ENCODE results near the gene ADCY7.
A peak's percentile ranks its signal among the peaks of the same experiment; 100 is the strongest.
"Not testable (repeated sequence)": the region's sequence is repeated elsewhere in the genome, so short reads cannot be mapped to it uniquely, and the experiment has no call there.

ADCY7 gene

DNA sequence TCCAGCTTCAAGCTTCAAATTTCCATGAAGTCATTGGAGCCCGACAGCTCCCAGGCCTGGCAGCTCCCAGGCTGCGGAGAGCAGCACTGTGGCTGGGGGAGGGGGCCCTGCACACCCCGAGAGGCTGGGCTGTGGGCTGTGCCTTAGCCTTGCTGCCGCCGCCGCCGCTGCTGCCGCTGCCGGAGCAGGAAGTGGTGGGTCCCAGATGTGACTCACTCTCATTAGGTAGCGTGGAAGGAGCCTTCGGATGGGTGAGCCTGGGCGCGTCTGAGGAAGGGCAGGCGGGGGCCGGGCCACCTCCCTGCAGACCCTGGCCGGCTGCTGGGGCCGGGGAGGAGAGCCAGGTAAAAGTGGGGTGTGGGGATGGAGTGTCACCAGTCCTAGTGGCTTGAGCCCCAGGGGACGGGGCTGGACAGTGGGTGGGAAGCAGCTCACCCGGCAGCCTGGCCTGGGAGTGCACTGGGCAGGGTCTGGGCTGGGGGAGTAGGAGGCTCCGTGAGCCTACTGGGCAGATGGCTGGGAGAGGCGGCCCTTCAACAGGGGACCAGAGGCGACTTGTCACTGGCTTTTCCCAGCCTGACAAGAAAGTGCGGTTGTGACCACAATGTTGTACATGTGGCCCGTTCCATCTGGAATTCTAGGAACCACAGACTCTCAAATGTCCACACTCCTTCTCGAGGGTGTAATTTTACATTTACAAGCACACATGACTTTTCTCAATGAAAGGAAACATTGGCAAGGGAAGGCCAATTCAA, at the start of gene ADCY7:
TSS of gene ADCY7 (plus strand) at position 215 of the 755 bp plus-strand sequence. CDS start 21,629 bp downstream, outside the sequence.
- peak within 1 kb of the TSS; percentile 16 for H3K27ac ChIP-seq
- DNase-seq (ENCODE audit: low read depth, low spot score): no peak

GRCh38 chr16:50219402-50219975, 46.9 kb upstream of the ADCY7 start:
- H3K27ac ChIP-seq: no peak overlapping the region
- no peak for DNase-seq (ENCODE audit: low read depth, low spot score)

GRCh38 chr16:50224286-50224685, 42.1 kb upstream of the ADCY7 start:
- no peak for DNase-seq (ENCODE audit: low read depth, low spot score)
- no peak overlapping the region for H3K27ac ChIP-seq

GRCh38 chr16:50227120-50227519, 39.2 kb upstream of the ADCY7 start:
- no peak overlapping the region for H3K27ac ChIP-seq
- DNase-seq (ENCODE audit: low read depth, low spot score): no peak

DNA sequence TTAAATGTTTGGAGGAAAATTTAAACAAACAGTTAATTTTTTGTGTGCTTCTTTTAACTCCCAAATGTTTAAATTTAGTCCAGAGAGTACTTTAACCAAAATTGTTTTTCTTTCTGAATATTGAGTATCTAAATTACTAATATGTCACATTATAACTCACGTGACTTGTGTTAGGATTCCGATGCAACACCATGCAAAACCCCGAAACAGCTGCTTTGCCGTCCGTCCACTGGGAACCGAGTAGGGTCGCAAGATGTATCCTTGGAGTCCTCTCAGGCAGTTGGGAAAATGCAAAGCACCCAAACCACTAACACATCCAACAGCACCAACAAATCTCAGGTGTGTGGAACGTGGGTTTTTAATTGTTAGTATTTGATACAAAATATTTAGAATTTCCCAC, 38.7 kb upstream of the ADCY7 start:
- no peak overlapping the region for H3K27ac ChIP-seq
- DNase-seq (ENCODE audit: low read depth, low spot score): no peak

DNA sequence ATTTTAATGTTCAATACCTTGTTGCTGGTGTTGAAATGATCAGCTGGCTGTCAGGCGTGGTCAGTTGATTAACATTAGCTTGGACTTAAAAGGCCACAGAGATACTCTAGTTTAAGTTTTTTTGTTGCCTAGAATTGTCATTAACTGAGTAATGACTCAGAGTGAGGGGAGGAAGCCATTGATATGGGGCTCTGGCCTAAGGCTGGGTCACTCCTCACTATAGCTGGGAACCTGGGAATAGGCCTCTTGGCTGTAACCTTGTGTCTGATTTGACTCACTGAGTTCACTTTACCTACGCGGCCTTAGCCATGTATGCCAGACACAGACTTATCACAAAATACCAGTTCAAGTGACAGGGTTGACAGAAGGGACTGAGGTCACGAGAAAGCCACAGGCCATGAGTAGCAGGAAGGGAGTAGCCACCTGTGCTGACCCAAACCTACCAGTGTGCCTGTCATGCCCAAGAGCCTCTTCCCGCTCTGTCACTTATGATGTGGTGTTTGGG, 37.9 kb upstream of the ADCY7 start:
- no peak overlapping the region for H3K27ac ChIP-seq
- no peak for DNase-seq (ENCODE audit: low read depth, low spot score)

DNA sequence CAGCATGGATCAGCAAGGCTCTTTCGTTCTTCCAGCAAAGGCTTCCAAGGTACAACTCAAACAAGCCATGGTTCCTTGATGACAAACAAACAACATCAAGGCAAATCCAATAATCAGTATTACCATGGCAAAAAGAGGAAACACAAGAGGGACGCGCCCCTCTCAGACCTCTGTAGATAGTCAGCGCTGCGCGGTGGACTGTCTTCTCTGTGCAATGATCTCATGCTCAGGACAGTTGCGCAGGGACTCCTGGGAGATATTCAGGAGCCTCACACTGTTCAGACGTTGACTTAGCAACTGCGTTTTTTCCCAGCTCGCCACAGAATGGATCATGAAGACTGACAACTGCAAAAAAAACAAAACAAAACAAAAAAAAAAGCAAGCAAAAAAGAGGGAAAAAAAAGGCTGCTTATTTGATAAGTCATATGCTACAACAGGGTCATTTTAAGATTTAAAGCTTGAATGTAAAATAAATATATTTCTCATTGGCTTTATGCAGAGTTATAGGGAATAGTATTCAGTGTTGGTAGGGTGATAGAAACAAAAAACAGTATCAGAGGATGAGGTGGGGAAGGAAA, 37.1 kb upstream of the ADCY7 start:
- DNase-seq (ENCODE audit: low read depth, low spot score): no peak
- no peak overlapping the region for H3K27ac ChIP-seq

DNA sequence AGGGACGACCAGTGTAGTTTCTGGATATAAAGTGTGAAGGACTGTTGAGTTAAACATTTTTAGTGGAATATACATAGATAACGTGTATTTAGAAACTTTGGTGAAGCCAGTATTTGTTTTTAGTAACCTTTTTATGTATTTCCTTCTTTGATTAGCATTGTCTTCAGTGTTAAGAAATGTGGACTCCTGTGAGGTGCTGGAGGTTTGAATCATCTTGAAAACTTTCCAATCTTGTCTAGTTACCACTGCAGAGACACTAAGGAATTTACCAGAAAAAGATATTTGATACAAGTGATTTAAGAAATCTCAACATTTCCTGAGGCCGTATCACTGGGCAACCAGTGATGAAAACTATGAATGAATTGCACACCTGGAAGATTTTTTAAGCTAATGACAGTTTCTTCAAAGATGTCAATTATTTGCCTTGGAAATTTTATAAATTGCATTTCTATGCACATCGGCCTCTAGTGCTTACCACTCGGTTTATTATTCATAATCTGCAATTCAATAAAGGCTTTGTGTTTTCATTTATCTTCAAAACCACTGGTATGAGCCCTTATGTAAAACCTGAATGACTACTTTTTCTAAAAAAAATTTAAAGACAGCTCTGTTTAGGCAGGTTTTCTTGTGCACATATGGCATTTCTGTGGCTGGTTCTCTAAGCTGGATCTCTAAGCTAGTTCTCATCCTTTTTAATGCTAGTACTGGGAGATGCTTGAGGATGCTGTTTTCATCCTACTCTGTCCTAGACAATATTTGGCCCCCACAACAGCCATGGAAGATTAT, 31.4 kb upstream of the ADCY7 start:
- no peak for DNase-seq (ENCODE audit: low read depth, low spot score)
- peak overlapping the region; percentile 10 for H3K27ac ChIP-seq

- DNase-seq (ENCODE audit: low read depth, low spot score): no peak
Observed at GRCh38 chr16:50235581-50235980, 30.8 kb upstream of the ADCY7 start.

GRCh38 chr16:50238314-50238713, 28.0 kb upstream of the ADCY7 start:
- no peak for DNase-seq (ENCODE audit: low read depth, low spot score)
- H3K27ac ChIP-seq: no peak overlapping the region

More at GRCh38 chr16:50235581-50235980, 30.8 kb upstream of the ADCY7 start:
- no peak overlapping the region for H3K27ac ChIP-seq

- DNase-seq (ENCODE audit: low read depth, low spot score): no peak
Observed at GRCh38 chr16:50238868-50239301, 27.5 kb upstream of the ADCY7 start.

GRCh38 chr16:50243024-50243423, 23.3 kb upstream of the ADCY7 start:
- not testable (repeated sequence) for DNase-seq (ENCODE audit: low read depth, low spot score); H3K27ac ChIP-seq

More at GRCh38 chr16:50238868-50239301, 27.5 kb upstream of the ADCY7 start:
- no peak overlapping the region for H3K27ac ChIP-seq

DNA sequence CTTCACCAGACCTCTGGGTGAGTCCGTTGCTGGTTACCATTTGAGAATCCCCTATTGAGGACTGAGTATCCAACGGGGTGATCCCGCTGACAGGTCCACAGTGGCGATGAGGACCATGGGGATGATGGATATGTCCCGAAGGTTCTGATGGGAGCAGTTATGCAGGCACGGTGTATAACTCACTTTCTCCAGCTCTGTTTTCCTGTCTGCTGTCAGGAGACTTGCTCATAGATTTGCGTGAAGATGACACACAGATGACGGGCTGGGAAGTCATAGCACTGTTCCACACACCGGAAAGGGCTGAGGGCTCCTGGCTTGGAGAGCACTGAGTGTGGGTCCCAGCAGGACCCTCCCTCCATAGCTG, 22.2 kb upstream of the ADCY7 start:
- H3K27ac ChIP-seq: peak overlapping the region; percentile 75
- DNase-seq (ENCODE audit: low read depth, low spot score): no peak

DNA sequence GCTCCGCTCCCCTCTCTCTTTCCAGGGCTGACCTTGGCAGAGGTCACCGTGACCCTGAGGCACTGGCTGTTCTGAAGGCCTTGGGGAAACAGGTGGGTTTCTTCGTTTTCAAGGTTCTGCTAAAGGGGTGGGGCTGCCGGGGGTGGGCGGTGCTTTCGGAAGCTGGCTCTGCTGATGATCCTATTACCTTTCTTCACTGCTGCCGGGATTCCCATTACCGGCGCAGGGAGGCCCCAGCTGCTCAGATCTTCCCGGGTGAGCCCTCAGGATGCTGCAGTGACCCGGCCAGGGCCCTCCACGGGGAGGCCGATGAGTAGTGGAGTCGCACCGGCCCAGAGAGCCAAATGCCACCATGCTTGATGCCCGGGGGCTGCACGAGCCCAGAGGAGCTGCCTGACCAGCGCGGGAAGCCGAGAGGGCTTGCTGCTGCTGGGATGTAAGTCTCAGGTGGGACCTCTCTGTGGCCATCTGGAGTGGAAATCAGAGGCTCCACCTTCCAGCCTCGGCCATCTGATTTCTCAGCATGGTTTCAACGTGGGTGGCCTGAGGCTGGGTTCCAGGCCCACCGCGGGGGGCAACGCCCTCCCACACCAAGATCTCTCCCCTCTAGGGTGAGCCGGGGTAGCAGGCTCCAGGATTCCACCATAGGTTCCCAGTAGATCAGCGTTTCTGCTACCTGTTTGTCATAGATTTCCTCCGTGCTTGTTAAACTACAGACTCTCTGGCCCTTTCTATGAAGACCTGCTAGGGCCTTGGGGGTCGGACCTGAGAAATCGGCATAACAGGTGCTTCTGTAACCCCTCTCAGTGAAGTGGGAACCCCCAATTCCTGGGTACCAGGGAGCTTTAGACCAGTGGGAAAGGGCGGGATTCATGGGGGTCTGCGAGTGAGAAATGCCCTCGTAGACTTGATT, 21.6 kb upstream of the ADCY7 start:
- peak overlapping the region; percentile 75 for H3K27ac ChIP-seq
- no peak for DNase-seq (ENCODE audit: low read depth, low spot score)

DNA sequence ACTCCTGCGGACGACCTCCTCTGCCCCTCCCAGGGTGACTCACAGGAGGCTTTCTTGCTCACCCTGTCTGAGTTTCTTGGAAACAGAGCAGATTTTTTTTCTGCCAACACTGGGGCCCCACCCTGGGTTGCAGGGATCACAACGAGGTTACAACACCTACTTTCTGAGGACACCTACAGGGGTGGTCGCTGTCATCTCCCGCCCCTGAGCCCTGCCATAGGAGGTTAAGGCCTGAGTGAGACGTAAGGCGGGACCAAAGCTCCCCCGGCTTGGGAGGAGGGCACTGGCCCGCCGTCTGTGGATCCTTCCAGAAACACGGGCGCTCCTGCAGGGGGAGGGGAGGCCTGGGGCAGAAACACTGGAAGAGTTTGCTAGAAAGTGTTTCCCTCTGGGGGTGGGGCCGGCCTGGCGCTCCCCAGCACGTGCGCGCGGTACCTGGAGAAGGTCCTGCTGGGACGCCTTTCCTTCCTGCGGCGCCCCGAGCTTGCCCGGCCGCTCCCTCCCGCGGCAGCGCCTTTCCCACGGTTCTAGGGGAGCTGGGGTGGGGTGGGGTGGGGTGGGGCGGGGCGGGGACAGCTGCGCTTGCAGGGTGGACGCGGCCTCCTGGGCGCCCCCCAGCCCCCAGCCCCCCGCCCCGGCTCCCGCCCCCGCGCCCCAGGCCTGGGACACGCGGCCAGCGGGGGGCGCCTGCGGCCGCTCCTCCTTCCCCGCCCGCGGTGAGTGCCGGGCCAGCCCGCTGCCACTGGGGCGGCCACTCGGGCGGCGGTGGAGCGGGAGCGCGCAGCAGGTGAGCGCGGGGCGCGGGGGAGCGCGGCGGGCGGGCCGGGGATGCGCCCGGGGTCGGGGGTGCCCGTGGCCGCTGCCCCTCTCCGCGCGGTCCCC, 20.7 kb upstream of the ADCY7 start:
- peak; percentile 49 for DNase-seq (ENCODE audit: low read depth, low spot score)
- peak overlapping the region; percentile 75 for H3K27ac ChIP-seq

DNA sequence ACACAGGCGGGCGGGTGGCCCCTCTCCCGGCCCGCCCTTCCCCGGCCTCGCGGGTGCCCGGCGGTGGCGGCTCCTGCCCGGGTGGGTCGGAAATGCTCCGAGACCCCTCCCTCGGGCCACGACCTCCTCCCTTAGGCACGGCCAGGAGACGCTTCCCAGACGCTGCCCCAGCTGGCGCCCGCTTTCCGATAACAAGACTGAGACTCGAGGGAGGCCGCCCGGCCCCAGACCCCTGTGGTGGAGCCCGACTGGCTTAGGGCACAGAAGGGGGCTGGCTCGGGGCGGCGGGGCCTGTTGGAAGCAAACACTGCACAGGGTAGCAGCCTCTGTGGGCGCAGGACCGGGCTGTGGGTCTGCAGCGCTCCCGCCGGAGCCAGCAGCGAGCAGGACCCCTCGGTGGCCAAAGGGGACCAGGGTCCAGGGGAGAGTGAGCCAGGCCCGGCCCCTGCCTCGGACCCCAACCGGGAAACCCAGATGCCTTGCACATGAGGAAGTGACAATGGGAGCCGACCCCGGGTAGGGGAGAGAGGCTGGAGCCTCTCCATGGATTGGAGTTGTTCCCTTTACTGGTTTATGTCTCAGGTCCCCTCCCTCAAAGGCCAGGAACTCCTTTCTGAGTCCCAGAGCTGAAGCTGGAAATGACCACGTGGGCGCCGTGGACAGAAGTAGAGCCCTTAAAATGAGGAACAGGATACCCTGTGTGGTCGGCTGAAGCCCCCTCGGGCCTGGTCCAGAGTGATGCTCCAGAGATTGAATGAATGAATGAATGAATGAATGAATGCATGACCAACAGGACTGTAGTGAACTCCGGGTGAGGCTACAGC, 19.8 kb upstream of the ADCY7 start:
- peak overlapping the region; percentile 75 for H3K27ac ChIP-seq
- DNase-seq (ENCODE audit: low read depth, low spot score): no peak

- H3K27ac ChIP-seq: no peak overlapping the region
- no peak for DNase-seq (ENCODE audit: low read depth, low spot score)
Observed at GRCh38 chr16:50247123-50247905, 19.0 kb upstream of the ADCY7 start.
